Stimulated activated naive CD8-positive, alpha-beta T cell treated with anti-CD3 and anti-CD28 coated beads, Interleukin-15, Interleukin-2, amounts not matched to agents 100 U/mL and 50 U/mL, for 24 hours (primary cell): Measurements from ENCODE around the gene RNF126.
A peak's percentile ranks its signal among the peaks of the same experiment; 100 is the strongest.

Experiments used
- ATAC-seq: fragments of 150-1000 bp; cut with Tn5 transposase; one replicate; pipeline ENCODE4 v1.10.0; 2021
- DNase-seq: peaks from one replicate; pipeline ENCODE4 v3.0.0; 2021

Gene RNF126

GRCh38 chr19:663682-664117 is 686 bp upstream of the RNF126 start:
- ATAC-seq (no peak), DNase-seq (no peak)

GRCh38 chr19:662207-662961 is 630 bp downstream of the RNF126 start:
- DNase-seq: peak; percentile 78
- peak; percentile 16 for ATAC-seq

- peak; percentile 74 for DNase-seq
- ATAC-seq: peak; percentile 48
Measured at GRCh38 chr19:661427-662196, 1.4 kb downstream of the RNF126 start.

GRCh38 chr19:660793-661426 is 2.1 kb downstream of the RNF126 start:
- DNase-seq (no peak), ATAC-seq (no peak)

GRCh38 chr19:658916-659839 is 3.8 kb downstream of the RNF126 start:
- ATAC-seq: no peak
- peak; percentile 30 for DNase-seq

GRCh38 chr19:658059-658839 is 4.8 kb downstream of the RNF126 start:
- no peak for ATAC-seq
- no peak for DNase-seq

GRCh38 chr19:657611-658010 is 5.4 kb downstream of the RNF126 start:
- ATAC-seq: no peak
- DNase-seq: no peak

GRCh38 chr19:656751-657559 is 6.1 kb downstream of the RNF126 start:
- DNase-seq (no peak), ATAC-seq (no peak)

GRCh38 chr19:655691-656090 is 7.3 kb downstream of the RNF126 start:
- ATAC-seq (no peak), DNase-seq (no peak)

- DNase-seq (no peak), ATAC-seq (no peak)
Measured at GRCh38 chr19:653425-653824, 9.6 kb downstream of the RNF126 start.

GRCh38 chr19:652467-653389 is 10.3 kb downstream of the RNF126 start:
- ATAC-seq (no peak), DNase-seq (no peak)

- ATAC-seq: no peak
- DNase-seq: no peak
Measured at GRCh38 chr19:651991-652390, 11.0 kb downstream of the RNF126 start.

- ATAC-seq (no peak), DNase-seq (no peak)
Measured at GRCh38 chr19:651114-651818, 11.7 kb downstream of the RNF126 start.

- no peak for DNase-seq
- ATAC-seq: no peak
Measured at GRCh38 chr19:650121-650520, 12.9 kb downstream of the RNF126 start.

- DNase-seq: no peak
- no peak for ATAC-seq
Measured at GRCh38 chr19:648904-649801, 13.9 kb downstream of the RNF126 start.

- DNase-seq (no peak), ATAC-seq (no peak)
Measured at GRCh38 chr19:648305-648704, 14.7 kb downstream of the RNF126 start.

GRCh38 chr19:647566-648284 is 15.3 kb downstream of the RNF126 start:
- no peak for DNase-seq
- no peak for ATAC-seq
